Measurements from ENCODE around the gene ZNF845. TPM values are rescaled to one million over a fixed set of nuclear protein-coding genes. Genes with fewer than 3 reads are reported as not detected.
A peak's percentile ranks its signal among the peaks of the same experiment; 100 is the strongest.

Gene ZNF845
- polyA plus RNA-seq, 1 donor (not counting 4 experiments of a cell fraction or from before 2014, with no cell fraction given), result 4.4 TPM

- H2AFZ ChIP-seq (ENCODE audit: control insufficient read depth, low read length), result no peak overlapping the region
- H3K27me3 ChIP-seq (ENCODE audit: control insufficient read depth, extremely low read depth, insufficient read depth, low read length), result no peaks in the 10 kb centered on the region
- H3K36me3 ChIP-seq (ENCODE audit: control insufficient read depth in 2 of 2, extremely low read depth in 1 of 2, insufficient read depth in 2 of 2, low read length in 2 of 2), result no peaks in the 10 kb centered on the region
- peaks cover 5% of the 10 kb centered on the region for H3K9me3 ChIP-seq (ENCODE audit: control insufficient read depth, low read depth, low read length)
- DNase-seq (ENCODE audit: low read depth, low spot score) (no peak), FAIRE-seq (no peak)
- no peaks in the 10 kb centered on the region for H3K4me1 ChIP-seq (ENCODE audit: control insufficient read depth, extremely low read depth, insufficient read depth, low read length)
- H3K4me3 ChIP-seq (ENCODE audit: control insufficient read depth in 2 of 3, extremely low read depth in 1 of 3, insufficient read depth in 2 of 3, low read depth in 1 of 3, low read length in 3 of 3), result no peak overlapping the region
- H3K9ac ChIP-seq (ENCODE audit: control insufficient read depth, extremely low read depth, insufficient read depth, low read length), result no peak overlapping the region
- no peaks in the 10 kb centered on the region for H3K9me1 ChIP-seq (ENCODE audit: control insufficient read depth, extremely low read depth, insufficient read depth, low read length)
- no peaks in the 10 kb centered on the region for H3K79me2 ChIP-seq (ENCODE audit: control insufficient read depth, insufficient read depth, low read length)
- TF ChIP-seq, protein P1, sequence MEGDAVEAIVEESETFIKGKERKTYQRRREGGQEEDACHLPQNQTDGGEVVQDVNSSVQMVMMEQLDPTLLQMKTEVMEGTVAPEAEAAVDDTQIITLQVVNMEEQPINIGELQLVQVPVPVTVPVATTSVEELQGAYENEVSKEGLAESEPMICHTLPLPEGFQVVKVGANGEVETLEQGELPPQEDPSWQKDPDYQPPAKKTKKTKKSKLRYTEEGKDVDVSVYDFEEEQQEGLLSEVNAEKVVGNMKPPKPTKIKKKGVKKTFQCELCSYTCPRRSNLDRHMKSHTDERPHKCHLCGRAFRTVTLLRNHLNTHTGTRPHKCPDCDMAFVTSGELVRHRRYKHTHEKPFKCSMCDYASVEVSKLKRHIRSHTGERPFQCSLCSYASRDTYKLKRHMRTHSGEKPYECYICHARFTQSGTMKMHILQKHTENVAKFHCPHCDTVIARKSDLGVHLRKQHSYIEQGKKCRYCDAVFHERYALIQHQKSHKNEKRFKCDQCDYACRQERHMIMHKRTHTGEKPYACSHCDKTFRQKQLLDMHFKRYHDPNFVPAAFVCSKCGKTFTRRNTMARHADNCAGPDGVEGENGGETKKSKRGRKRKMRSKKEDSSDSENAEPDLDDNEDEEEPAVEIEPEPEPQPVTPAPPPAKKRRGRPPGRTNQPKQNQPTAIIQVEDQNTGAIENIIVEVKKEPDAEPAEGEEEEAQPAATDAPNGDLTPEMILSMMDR (optimal IDR thresholded peaks at IDR 0.05 in 1 of 3, IDR thresholded peaks at IDR 0.05 in 1 of 3, conservative IDR thresholded peaks at IDR 0.05 in 1 of 3; ENCODE audit: extremely low read depth in 1 of 3, insufficient read depth in 2 of 3, low read length in 3 of 3), result peak in 2 of 3 experiments; percentile 21 to 61
- no peak for TF ChIP-seq EZH2 (IDR thresholded peaks at IDR 0.05; ENCODE audit: low read length)
- no peak overlapping the region for H3K27ac ChIP-seq (ENCODE audit: control insufficient read depth, insufficient read depth, low read length)
- no peak overlapping the region for H3K4me2 ChIP-seq (ENCODE audit: control insufficient read depth, extremely low read depth, insufficient read depth, low read depth, low read length)
- H4K20me1 ChIP-seq (ENCODE audit: control insufficient read depth, extremely low read depth, insufficient read depth, low read length), result no peaks in the 10 kb centered on the region
- dilution Hi-C loops (cut with MboI; ENCODE audit: extremely low pct_ligation_motif_present, low sequenced_read_pairs), result no loop called here
These were observed 25.2 kb upstream of the ZNF845 start for GRCh38 chr19:53308339-53308811.

- H3K27ac ChIP-seq (ENCODE audit: control insufficient read depth, insufficient read depth, low read length), result no peak overlapping the region
- H3K79me2 ChIP-seq (ENCODE audit: control insufficient read depth, insufficient read depth, low read length), result no peaks in the 10 kb centered on the region
- H3K9ac ChIP-seq (ENCODE audit: control insufficient read depth, extremely low read depth, insufficient read depth, low read length), result no peak overlapping the region
- no peak overlapping the region for H2AFZ ChIP-seq (ENCODE audit: control insufficient read depth, low read length)
- DNase-seq (ENCODE audit: low read depth, low spot score) (no peak), FAIRE-seq (no peak)
- H3K27me3 ChIP-seq (ENCODE audit: control insufficient read depth, extremely low read depth, insufficient read depth, low read length), result no peaks in the 10 kb centered on the region
- H4K20me1 ChIP-seq (ENCODE audit: control insufficient read depth, extremely low read depth, insufficient read depth, low read length), result no peaks in the 10 kb centered on the region
- no peaks in the 10 kb centered on the region for H3K4me1 ChIP-seq (ENCODE audit: control insufficient read depth, extremely low read depth, insufficient read depth, low read length)
- no peak overlapping the region for H3K4me3 ChIP-seq (ENCODE audit: control insufficient read depth in 2 of 3, extremely low read depth in 1 of 3, insufficient read depth in 2 of 3, low read depth in 1 of 3, low read length in 3 of 3)
- TF ChIP-seq, protein P1 (optimal IDR thresholded peaks at IDR 0.05 in 1 of 3, IDR thresholded peaks at IDR 0.05 in 1 of 3, conservative IDR thresholded peaks at IDR 0.05 in 1 of 3; ENCODE audit: extremely low read depth in 1 of 3, insufficient read depth in 2 of 3, low read length in 3 of 3), result no peak
- no peak for TF ChIP-seq EZH2 (IDR thresholded peaks at IDR 0.05; ENCODE audit: low read length)
- dilution Hi-C loops (cut with MboI; ENCODE audit: extremely low pct_ligation_motif_present, low sequenced_read_pairs), result no loop called here
- no peaks in the 10 kb centered on the region for H3K9me1 ChIP-seq (ENCODE audit: control insufficient read depth, extremely low read depth, insufficient read depth, low read length)
- peaks cover 5% of the 10 kb centered on the region for H3K9me3 ChIP-seq (ENCODE audit: control insufficient read depth, low read depth, low read length)
- H3K4me2 ChIP-seq (ENCODE audit: control insufficient read depth, extremely low read depth, insufficient read depth, low read depth, low read length), result no peak overlapping the region
- H3K36me3 ChIP-seq (ENCODE audit: control insufficient read depth in 2 of 2, extremely low read depth in 1 of 2, insufficient read depth in 2 of 2, low read length in 2 of 2), result no peaks in the 10 kb centered on the region
These were observed 22.5 kb upstream of the ZNF845 start for GRCh38 chr19:53311044-53311443.

Measured in keratinocyte (primary cell).